GM12878 (cell line): ENCODE results near the gene UHRF1. TPM values are rescaled to one million over a fixed set of nuclear protein-coding genes. Genes with fewer than 3 reads are reported as not detected.

Experiments
- ATAC-seq: fragments of 200-7000 bp; cut with Tn5 transposase; 3 replicates; pipeline ENCODE4 v1.9.1; 2020; ENCODE audit warnings: mild to moderate bottlenecking, moderate library complexity
- BruUV-seq: library from RNA; stranded (reverse); fragments of 400-500 nt; replicated peaks from 2 replicates; lab custom pipeline; 2021; lab: Mats Ljungman, UMichigan
- CTCF ChIA-PET: fragments of 300-600 bp; sonication (Branson Sonifier 250); formaldehyde crosslinking; extraction: SDS; loops from one replicate; lab custom pipeline; 2021; ENCODE audit warnings: inconsistent platforms; lab: Yijun Ruan, JAX
- POLR2A ChIA-PET: fragments of 350-600 bp; formaldehyde crosslinking; extraction: SDS; loops from one replicate; lab custom pipeline; 2021; ENCODE audit warnings: inconsistent platforms; lab: Charles Lee
- RAD21 ChIA-PET: fragments of 300-600 bp; sonication (Branson Sonifier 250); formaldehyde crosslinking; loops from one replicate; lab custom pipeline; 2023; ENCODE audit warnings: antibody characterized with exemption; ENCODE audit not compliant: unreplicated experiment; lab: Charles Lee
- SMC1A ChIA-PET: fragments of 300-600 bp; sonication (Branson Sonifier 250); formaldehyde crosslinking; loops from one replicate; lab custom pipeline; 2023; ENCODE audit not compliant: unreplicated experiment, uncharacterized antibody; lab: Charles Lee
- DNase-seq: peaks from one replicate; pipeline ENCODE4 v3.0.0-alpha.2; 2011; ENCODE audit warnings: low read depth, low spot score
- FAIRE-seq: peaks from 3 replicates; lab custom pipeline; 2011; peaks lifted over from hg19 to GRCh38; lab: Jason Lieb, UNC
- H2AFZ ChIP-seq: 2 replicates; pipeline ENCODE4 v1.6.0; 2011; ENCODE audit warnings: low read depth, low read length, control low read depth; ENCODE audit not compliant: control insufficient read depth
- H3K27ac ChIP-seq: 2 replicates; pipeline ENCODE4 v1.5.1; 2011; ENCODE audit warnings: control low read depth; ENCODE audit not compliant: control insufficient read depth, insufficient read depth
- H3K27me3 ChIP-seq, 2 experiments: replicated peaks in 1 of 2; 2 replicates each; pipeline versions ENCODE4 v1.6.0 to v1.6.1; 2011; ENCODE audit warnings: low read length in 1 of 2; ENCODE audit not compliant: control insufficient read depth in 2 of 2, insufficient read depth in 2 of 2
- H3K36me3 ChIP-seq, 2 experiments: 2 replicates each; pipeline ENCODE4 v1.5.1; 2011; ENCODE audit warnings: low read length in 1 of 2; ENCODE audit not compliant: control insufficient read depth in 2 of 2, insufficient read depth in 2 of 2
- H3K4me1 ChIP-seq: 2 replicates; pipeline ENCODE4 v1.6.1; 2011; ENCODE audit warnings: mild to moderate bottlenecking, low read length, moderate library complexity, mixed read lengths; ENCODE audit not compliant: control insufficient read depth, insufficient read depth
- H3K4me2 ChIP-seq: 2 replicates; pipeline ENCODE4 v1.6.0; 2011; ENCODE audit warnings: control low read depth; ENCODE audit not compliant: control insufficient read depth, insufficient read depth
- H3K4me3 ChIP-seq: fragments of 200-600 bp; sonication (generic); 2 replicates; pipeline ENCODE4 v1.5.1; 2016
- H3K79me2 ChIP-seq: 2 replicates; pipeline ENCODE4 v1.6.0; 2011; ENCODE audit warnings: low read length; ENCODE audit not compliant: control insufficient read depth, insufficient read depth
- H3K9ac ChIP-seq: 2 replicates; pipeline ENCODE4 v1.8.0; 2011; ENCODE audit warnings: low read length, control low read depth, mixed read lengths; ENCODE audit not compliant: control insufficient read depth, insufficient read depth
- H3K9me3 ChIP-seq: replicated peaks from 3 replicates; pipeline ENCODE4 v1.5.1; 2011; ENCODE audit warnings: mild to moderate bottlenecking, low read length; ENCODE audit not compliant: control insufficient read depth, insufficient read depth
- H4K20me1 ChIP-seq: 2 replicates; pipeline ENCODE4 v1.6.0; 2011; ENCODE audit not compliant: control insufficient read depth, insufficient read depth
- CBFB ChIP-seq: IDR thresholded peaks from 2 replicates; pipeline ENCODE4 v1.6.1; 2016; ENCODE audit warnings: antibody characterized with exemption, low read depth
- EED ChIP-seq: sonication (generic); IDR thresholded peaks from 2 replicates; pipeline ENCODE4 v1.6.1; 2016; ENCODE audit warnings: antibody characterized with exemption, low read depth
- EGR1 ChIP-seq, 2 experiments: IDR thresholded peaks; 1 replicate in 1 of 2; 2 replicates in 1 of 2; pipeline ENCODE4 v1.6.1; 2011 to 2012; ENCODE audit warnings: low read depth in 2 of 2, low read length in 2 of 2, borderline replicate concordance in 1 of 2, mild to moderate bottlenecking in 1 of 2, moderate library complexity in 1 of 2
- ETV6 ChIP-seq, 2 experiments: fragments of 450-650 bp in 1 of 2; IDR thresholded peaks in 1 of 2; conservative IDR thresholded peaks in 1 of 2; 2 replicates each; pipeline ENCODE4 v1.6.1; 2014; ENCODE audit warnings: antibody characterized with exemption in 1 of 2, borderline replicate concordance in 1 of 2, low read depth in 1 of 2, mild to moderate bottlenecking in 1 of 2, moderate library complexity in 1 of 2
- EZH2 ChIP-seq: IDR thresholded peaks from 2 replicates; pipeline ENCODE4 v1.6.1; 2012; ENCODE audit warnings: low read depth, mild to moderate bottlenecking, control low read depth, inconsistent platforms, low read length, borderline replicate concordance; ENCODE audit not compliant: control insufficient read depth
- HDAC6 ChIP-seq: fragments of 200-600 bp; sonication (generic); IDR thresholded peaks from one replicate; pipeline ENCODE4 v1.8.0; 2017; ENCODE audit warnings: antibody characterized with exemption; ENCODE audit not compliant: unreplicated experiment
- IKZF1 ChIP-seq: fragments of 450-650 bp; conservative IDR thresholded peaks from 2 replicates; pipeline ENCODE4 v1.6.1; 2017; ENCODE audit warnings: antibody characterized with exemption, mild to moderate bottlenecking
- KLF5 ChIP-seq: fragments of 450-650 bp; IDR thresholded peaks from 2 replicates; pipeline ENCODE4 v1.6.1; 2014; ENCODE audit warnings: mild to moderate bottlenecking; ENCODE audit not compliant: partially characterized antibody
- MLLT1 ChIP-seq: fragments of 450-650 bp; IDR thresholded peaks from 2 replicates; pipeline ENCODE4 v1.6.1; 2016; ENCODE audit warnings: mild to moderate bottlenecking
- MTA2 ChIP-seq: fragments of 450-650 bp; IDR thresholded peaks from 2 replicates; pipeline ENCODE4 v1.6.1; 2016; ENCODE audit warnings: low read depth, mild to moderate bottlenecking, moderate library complexity
- NR2C1 ChIP-seq: fragments of 450-650 bp; IDR thresholded peaks from 2 replicates; pipeline ENCODE4 v1.6.1; 2017; ENCODE audit warnings: antibody characterized with exemption, mild to moderate bottlenecking, moderate library complexity
- POLR2AphosphoS5 ChIP-seq: IDR thresholded peaks from 2 replicates; pipeline ENCODE4 v1.6.1; 2011; ENCODE audit warnings: mild to moderate bottlenecking, low read length, inconsistent platforms
- RAD21 ChIP-seq: IDR thresholded peaks from 2 replicates; pipeline ENCODE4 v1.6.1; 2011; ENCODE audit warnings: mild to moderate bottlenecking, low read depth, low read length, moderate library complexity; ENCODE audit not compliant: insufficient read depth
- RUNX3 ChIP-seq: IDR thresholded peaks from 2 replicates; pipeline ENCODE4 v1.6.1; 2012; ENCODE audit warnings: low read length, inconsistent platforms
- SPI1 ChIP-seq: IDR thresholded peaks from 2 replicates; pipeline ENCODE4 v1.6.1; 2011; ENCODE audit warnings: low read depth, mild to moderate bottlenecking, low read length, moderate library complexity, borderline replicate concordance; ENCODE audit not compliant: insufficient read depth
- TAF1 ChIP-seq: IDR thresholded peaks from 2 replicates; pipeline ENCODE4 v1.6.1; 2011; ENCODE audit warnings: mild to moderate bottlenecking, low read depth, low read length, borderline replicate concordance
- TCF3 ChIP-seq: IDR thresholded peaks from 2 replicates; pipeline ENCODE4 v1.6.1; 2012; ENCODE audit warnings: low read depth, mild to moderate bottlenecking, low read length, borderline replicate concordance; ENCODE audit not compliant: insufficient read depth
- YY1 ChIP-seq: IDR thresholded peaks from 2 replicates; pipeline ENCODE4 v1.6.1; 2011; ENCODE audit warnings: low read depth, mild to moderate bottlenecking, low read length
- WGBS: methylation state at CpG from one replicate; pipeline ENCODE4 v1.1.6; 2016; ENCODE audit warnings: low lambda C conversion rate; ENCODE audit not compliant: insufficient replicate concordance, insufficient coverage; ENCODE audit errors: missing lambda C conversion rate; 5-methylcytosine and 5-hydroxymethylcytosine counted together
- in situ Hi-C: fragments of 300-500 bp; cut with MboI; formaldehyde crosslinking; loops from 9 replicates; pipeline ENCODE4 v1.14.3; 2018; ENCODE audit warnings: mixed read lengths
- intact Hi-C: fragments of 100-400 bp; cut with micrococcal nuclease; formaldehyde crosslinking; loops from one replicate; pipeline ENCODE4 v1.14.2; 2022; ENCODE audit not compliant: unreplicated experiment
- polyA plus RNA-seq, 11 experiments: library from polyadenylated mRNA; depleted of rRNA in 4 of 11; unstranded in 6 of 11; stranded (reverse) in 5 of 11; fragments of >200 nt; fragmentation: Nextera tagmentation in 4 of 11; fragmentation: Illumina TruSeq in 1 of 11; extraction: Ambion mirVana in 4 of 11; extraction: Trizol in 1 of 11; gene quantifications; 1 replicate in 1 of 11; 2 replicates in 10 of 11; pipeline versions ENCODE4 v1.2.1 to v1.2.3, GENCODE V29; 2011 to 2016; ENCODE audit warnings: inconsistent platforms in 2 of 11, missing spikeins in 2 of 11, low read depth in 1 of 11
- total RNA-seq, 4 experiments: library from RNA; depleted of rRNA in 3 of 4; stranded (reverse); fragments of >200 nt in 3 of 4; fragmentation: Illumina TruSeq in 1 of 4; extraction: Trizol in 1 of 4; gene quantifications; 2 replicates each; pipeline versions ENCODE4 v1.2.1 to v1.2.3, GENCODE V29; 2013 to 2021

The UHRF1 gene
- total and polyA plus RNA-seq, 10 of the 15 experiments (the other 5 are each of a cell fraction or from before 2014, with no cell fraction given) = 13.0 to 109 (median 37.7) TPM

GRCh38 chr19:4916292-4917082, 7.2 kb downstream of the UHRF1 start:
- ChIA-PET SMC1A (interaction anchor here (1.1 to 2.4 kb wide), 2 partner anchors 45 to 107 kb away, joined by 3 to 12 read pairs; no protein-coding TSS in a partner anchor), POLR2A (interaction anchor here (0.5 to 1.1 kb wide), 7 partner anchors 9 to 408 kb away, joined by 3 to 7 read pairs (median 3); partner anchors contain the start of gene KDM4B), CTCF (interaction anchor here (0.7 to 3.5 kb wide), 4 partner anchors 65 to 115 kb away, joined by 3 to 36 read pairs (median 6); no protein-coding TSS in a partner anchor), RAD21 (interaction anchor here (0.9 to 1.7 kb wide), 4 partner anchors 46 to 115 kb away, joined by 3 to 6 read pairs (median 4); no protein-coding TSS in a partner anchor)
- Histone ChIP-seq H4K20me1 (no peaks in the 10 kb centered on the region), H3K9me3 (no peaks in the 10 kb centered on the region), H3K27me3 (no peaks in the 10 kb centered on the region), H3K4me3 (peak overlapping the region; percentile 60), H3K4me1 (peaks cover 33% of the 10 kb centered on the region), H2AFZ (peak overlapping the region; percentile 92), H3K27ac (peak overlapping the region; percentile 81), H3K36me3 (peaks cover 6 to 14% of the 10 kb centered on the region in 2 experiments), H3K4me2 (peak overlapping the region; percentile 96), H3K9ac (peak overlapping the region; percentile 74), H3K79me2 (peaks cover 61% of the 10 kb centered on the region)
- 38% methylated on average over 36 of the region's 41 CpGs for WGBS
- intact Hi-C loops (no loop called here), in situ Hi-C loops (no loop called here)
- FAIRE-seq (peak; percentile 80), DNase-seq (no peak), ATAC-seq (peak; percentile 64)
- TSS peak; percentile 61 for BruUV-seq
- peak; percentile 34; the same call in 1 of the 2 replicates for TF ChIP-seq EED
- peak; percentile 71 for TF ChIP-seq NR2C1
- 0 out of 2 replicates have a peak, but pooled peaks have one; percentile 50 for TF ChIP-seq POLR2AphosphoS5
- TF ChIP-seq KLF5 = no peak
- TF ChIP-seq TCF3 = no peak
- no peak for TF ChIP-seq MTA2
- TF ChIP-seq MLLT1 = peak; percentile 75; the same call in 1 of the 2 replicates
- TF ChIP-seq ETV6 (conservative IDR thresholded peaks at IDR 0.05 in 1 of 2, IDR thresholded peaks at IDR 0.05 in 1 of 2; ENCODE audit: borderline replicate concordance in 1 of 2, low read depth in 1 of 2) = peak in 1 of 2 experiments; percentile 67; a peak in 2 of 4 replicates
- no peak for TF ChIP-seq CBFB
- TF ChIP-seq IKZF1 = peak; percentile 47
- no peak for TF ChIP-seq EZH2
- peak; percentile 38; the same call in 1 of the 2 replicates for TF ChIP-seq TAF1
- no peak for TF ChIP-seq EGR1 (IDR thresholded peaks at IDR 0.05; ENCODE audit: borderline replicate concordance in 1 of 2, low read depth in 2 of 2, low read length in 2 of 2)
- TF ChIP-seq YY1 = peak; percentile 68; the same call in 1 of the 2 replicates
- TF ChIP-seq RAD21 = no peak
- TF ChIP-seq SPI1 = peak; percentile 75; the same call in 1 of the 2 replicates
- TF ChIP-seq HDAC6 = no peak
- TF ChIP-seq RUNX3 = 0 out of 2 replicates have a peak, but pooled peaks have one; percentile 5
